ENCODE results near the gene CDYL.

The CDYL gene

DNA sequence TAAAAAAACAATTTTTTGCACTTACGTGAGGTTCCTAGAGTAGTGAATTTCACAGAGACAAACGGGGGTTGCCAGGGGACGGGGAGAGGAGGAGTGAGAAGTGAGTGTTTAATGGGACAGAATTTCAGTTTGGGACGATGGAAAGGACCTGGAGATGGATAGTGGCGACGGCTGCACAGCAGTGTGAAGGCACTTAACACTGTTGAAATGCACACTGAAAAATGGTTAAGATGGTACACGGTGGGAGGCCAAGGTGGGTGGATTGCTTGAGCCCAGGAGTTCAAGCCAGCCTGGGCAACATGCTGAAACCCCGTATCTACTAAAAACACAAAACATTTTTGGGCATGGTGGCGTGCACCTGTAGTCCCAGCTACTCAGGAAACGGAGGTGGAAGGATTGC is 196.2 kb downstream of the CDYL start:
- H3K4me3 ChIP-seq (ENCODE audit: low read length) = no peak overlapping the region
- H3K9ac ChIP-seq (ENCODE audit: low read length) = no peak overlapping the region
- TF ChIP-seq, protein P1, sequence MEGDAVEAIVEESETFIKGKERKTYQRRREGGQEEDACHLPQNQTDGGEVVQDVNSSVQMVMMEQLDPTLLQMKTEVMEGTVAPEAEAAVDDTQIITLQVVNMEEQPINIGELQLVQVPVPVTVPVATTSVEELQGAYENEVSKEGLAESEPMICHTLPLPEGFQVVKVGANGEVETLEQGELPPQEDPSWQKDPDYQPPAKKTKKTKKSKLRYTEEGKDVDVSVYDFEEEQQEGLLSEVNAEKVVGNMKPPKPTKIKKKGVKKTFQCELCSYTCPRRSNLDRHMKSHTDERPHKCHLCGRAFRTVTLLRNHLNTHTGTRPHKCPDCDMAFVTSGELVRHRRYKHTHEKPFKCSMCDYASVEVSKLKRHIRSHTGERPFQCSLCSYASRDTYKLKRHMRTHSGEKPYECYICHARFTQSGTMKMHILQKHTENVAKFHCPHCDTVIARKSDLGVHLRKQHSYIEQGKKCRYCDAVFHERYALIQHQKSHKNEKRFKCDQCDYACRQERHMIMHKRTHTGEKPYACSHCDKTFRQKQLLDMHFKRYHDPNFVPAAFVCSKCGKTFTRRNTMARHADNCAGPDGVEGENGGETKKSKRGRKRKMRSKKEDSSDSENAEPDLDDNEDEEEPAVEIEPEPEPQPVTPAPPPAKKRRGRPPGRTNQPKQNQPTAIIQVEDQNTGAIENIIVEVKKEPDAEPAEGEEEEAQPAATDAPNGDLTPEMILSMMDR (IDR thresholded peaks at IDR 0.05; ENCODE audit: low read depth, low read length) = no peak
- TF ChIP-seq EZH2phosphoT487 (IDR thresholded peaks at IDR 0.05; ENCODE audit: low read depth) = no peak
- H3K4me1 ChIP-seq (ENCODE audit: low read length) = no peaks in the 10 kb centered on the region
- H3K36me3 ChIP-seq (replicated peaks; ENCODE audit: low read depth, low read length) = no peaks in the 10 kb centered on the region
- no peak overlapping the region for H2AFZ ChIP-seq (ENCODE audit: low read depth, low read length)
- no peak overlapping the region for H3K4me2 ChIP-seq (ENCODE audit: low read length)
- no peaks in the 10 kb centered on the region for H3K9me3 ChIP-seq (ENCODE audit: insufficient read depth, low read length)
- no peaks in the 10 kb centered on the region for H4K20me1 ChIP-seq (ENCODE audit: insufficient read depth, low read length)
- no peaks in the 10 kb centered on the region for H3K79me2 ChIP-seq (ENCODE audit: low read length)
- no peaks in the 10 kb centered on the region for H3K27me3 ChIP-seq (ENCODE audit: low read depth, low read length)
- H3K27ac ChIP-seq (ENCODE audit: low read length) = no peak overlapping the region

DNA sequence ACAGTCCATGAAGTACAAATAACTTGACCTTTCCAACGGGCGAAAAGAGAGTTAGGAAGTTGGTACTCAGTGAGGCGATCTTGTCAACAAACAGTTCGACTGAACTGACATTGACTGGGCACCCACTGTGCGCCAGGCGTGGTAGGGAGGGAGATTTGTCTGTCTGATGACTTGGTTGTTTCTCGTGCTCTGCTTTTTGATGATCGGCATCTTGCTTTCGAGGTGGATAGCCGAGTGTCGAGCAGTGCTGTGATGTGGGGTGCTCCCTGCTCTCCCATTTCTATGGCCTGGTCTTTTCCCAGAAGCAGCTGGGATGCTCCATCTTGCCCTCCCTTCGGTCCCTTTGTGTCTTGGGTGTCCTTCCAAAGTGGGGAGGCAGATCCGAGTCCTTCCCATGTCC is 197.2 kb downstream of the CDYL start:
- no peak overlapping the region for H3K9ac ChIP-seq (ENCODE audit: low read length)
- no peak overlapping the region for H3K4me2 ChIP-seq (ENCODE audit: low read length)
- no peaks in the 10 kb centered on the region for H3K79me2 ChIP-seq (ENCODE audit: low read length)
- H3K27ac ChIP-seq (ENCODE audit: low read length) = no peak overlapping the region
- H3K27me3 ChIP-seq (ENCODE audit: low read depth, low read length) = no peaks in the 10 kb centered on the region
- TF ChIP-seq, protein P1 (IDR thresholded peaks at IDR 0.05; ENCODE audit: low read depth, low read length) = no peak
- TF ChIP-seq EZH2phosphoT487 (IDR thresholded peaks at IDR 0.05; ENCODE audit: low read depth) = no peak
- H2AFZ ChIP-seq (ENCODE audit: low read depth, low read length) = no peak overlapping the region
- no peaks in the 10 kb centered on the region for H3K9me3 ChIP-seq (ENCODE audit: insufficient read depth, low read length)
- no peaks in the 10 kb centered on the region for H3K4me1 ChIP-seq (ENCODE audit: low read length)
- no peaks in the 10 kb centered on the region for H3K36me3 ChIP-seq (replicated peaks; ENCODE audit: low read depth, low read length)
- H3K4me3 ChIP-seq (ENCODE audit: low read length) = no peak overlapping the region
- H4K20me1 ChIP-seq (ENCODE audit: insufficient read depth, low read length) = no peaks in the 10 kb centered on the region

DNA sequence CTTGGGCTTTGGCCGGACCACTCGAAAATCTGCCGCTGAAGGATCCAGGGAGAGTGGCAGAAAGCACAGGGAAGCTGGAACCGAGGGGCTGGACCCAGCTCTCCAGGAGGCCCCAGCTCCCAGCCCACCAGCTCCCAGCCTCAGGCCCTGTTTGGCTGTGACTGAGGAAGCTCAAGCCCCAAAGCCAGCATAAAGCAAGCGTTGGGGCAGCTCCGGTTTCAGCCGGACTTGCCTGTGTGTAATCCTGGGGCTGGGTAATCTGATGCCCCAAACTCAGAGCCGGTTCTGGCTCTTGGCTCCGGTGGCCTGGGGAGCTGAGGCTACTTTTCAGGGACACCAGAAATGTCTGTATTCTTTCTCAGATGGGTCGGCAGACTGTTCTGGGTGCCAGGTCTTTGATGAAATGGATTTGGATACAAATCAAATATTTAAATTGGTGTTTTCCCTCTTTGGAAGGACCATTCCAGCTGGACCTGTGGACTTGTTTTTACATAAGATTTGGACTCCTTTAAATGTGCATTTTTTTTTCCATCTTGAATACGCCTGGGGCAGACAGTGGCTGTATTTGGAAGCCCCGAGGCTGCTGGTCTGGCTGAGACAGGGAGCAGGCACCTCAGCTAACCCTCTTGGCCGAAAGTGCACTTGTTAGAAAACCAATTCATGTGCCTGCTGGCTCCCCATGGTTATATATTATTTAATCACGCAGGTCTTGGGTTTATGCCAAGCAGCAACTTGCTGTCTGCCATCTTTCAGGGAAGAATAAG is 198.0 kb downstream of the CDYL start:
- no peaks in the 10 kb centered on the region for H3K4me1 ChIP-seq (ENCODE audit: low read length)
- no peaks in the 10 kb centered on the region for H3K9me3 ChIP-seq (ENCODE audit: insufficient read depth, low read length)
- H4K20me1 ChIP-seq (ENCODE audit: insufficient read depth, low read length) = no peaks in the 10 kb centered on the region
- H3K9ac ChIP-seq (ENCODE audit: low read length) = no peak overlapping the region
- H3K79me2 ChIP-seq (ENCODE audit: low read length) = no peaks in the 10 kb centered on the region
- no peak overlapping the region for H2AFZ ChIP-seq (ENCODE audit: low read depth, low read length)
- TF ChIP-seq EZH2phosphoT487 (IDR thresholded peaks at IDR 0.05; ENCODE audit: low read depth) = no peak
- TF ChIP-seq, protein P1 (IDR thresholded peaks at IDR 0.05; ENCODE audit: low read depth, low read length) = no peak
- no peaks in the 10 kb centered on the region for H3K36me3 ChIP-seq (replicated peaks; ENCODE audit: low read depth, low read length)
- H3K4me2 ChIP-seq (ENCODE audit: low read length) = no peak overlapping the region
- H3K27ac ChIP-seq (ENCODE audit: low read length) = no peak overlapping the region
- no peak overlapping the region for H3K4me3 ChIP-seq (ENCODE audit: low read length)
- H3K27me3 ChIP-seq (ENCODE audit: low read depth, low read length) = no peaks in the 10 kb centered on the region

DNA sequence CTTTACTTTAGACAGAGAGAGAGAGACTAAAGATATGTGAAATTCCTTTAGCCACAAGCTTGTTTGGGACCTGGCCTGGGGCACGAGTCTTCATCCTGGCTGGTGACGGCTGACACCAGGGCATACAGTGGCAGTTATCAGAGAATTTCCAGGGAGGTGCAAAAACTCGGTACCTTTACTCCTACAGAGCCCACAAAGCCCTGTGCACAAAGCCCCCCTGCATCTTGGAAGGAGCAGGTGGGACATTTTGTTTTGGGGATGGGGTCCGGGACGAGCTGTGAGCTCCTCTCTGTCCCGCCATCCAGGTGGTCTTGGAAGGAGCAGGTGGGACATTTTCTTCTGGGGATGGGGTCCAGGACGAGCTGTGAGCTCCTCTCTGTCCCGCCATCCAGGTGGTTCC is 198.8 kb downstream of the CDYL start:
- H3K4me3 ChIP-seq (ENCODE audit: low read length) = no peak overlapping the region
- no peaks in the 10 kb centered on the region for H4K20me1 ChIP-seq (ENCODE audit: insufficient read depth, low read length)
- no peaks in the 10 kb centered on the region for H3K4me1 ChIP-seq (ENCODE audit: low read length)
- H3K27ac ChIP-seq (ENCODE audit: low read length) = no peak overlapping the region
- H3K36me3 ChIP-seq (replicated peaks; ENCODE audit: low read depth, low read length) = no peaks in the 10 kb centered on the region
- no peak overlapping the region for H2AFZ ChIP-seq (ENCODE audit: low read depth, low read length)
- no peak overlapping the region for H3K4me2 ChIP-seq (ENCODE audit: low read length)
- no peak for TF ChIP-seq EZH2phosphoT487 (IDR thresholded peaks at IDR 0.05; ENCODE audit: low read depth)
- TF ChIP-seq, protein P1 (IDR thresholded peaks at IDR 0.05; ENCODE audit: low read depth, low read length) = no peak
- H3K27me3 ChIP-seq (ENCODE audit: low read depth, low read length) = no peaks in the 10 kb centered on the region
- no peak overlapping the region for H3K9ac ChIP-seq (ENCODE audit: low read length)
- H3K9me3 ChIP-seq (ENCODE audit: insufficient read depth, low read length) = no peaks in the 10 kb centered on the region
- H3K79me2 ChIP-seq (ENCODE audit: low read length) = no peaks in the 10 kb centered on the region

Data from OCI-LY3 (cell line).